WTC11 (cell line): ENCODE results near the gene ENO1. TPM values are rescaled to one million over a fixed set of nuclear protein-coding genes. Genes with fewer than 3 reads are reported as not detected.
A peak's percentile ranks its signal among the peaks of the same experiment; 100 is the strongest.

ENCODE experiments used
- ATAC-seq: fragments of 200-7000 bp; cut with Tn5 transposase; 2 replicates; pipeline ENCODE4 v1.10.0; 2021; ENCODE audit warnings: mild to moderate bottlenecking, moderate library complexity
- Bru-seq: library from RNA; stranded (reverse); fragments of 400-500 nt; gene quantifications from one replicate; lab custom pipeline; 2021; lab: Mats Ljungman, UMichigan
- CTCF ChIA-PET: fragments of 300-600 bp; sonication (Branson Sonifier 250); formaldehyde crosslinking; loops from one replicate; lab custom pipeline; 2021; ENCODE audit warnings: antibody characterized with exemption; lab: Charles Lee
- POLR2A ChIA-PET: fragments of 350-600 bp; sonication (Branson Sonifier 250); formaldehyde crosslinking; loops from one replicate; lab custom pipeline; 2021; ENCODE audit warnings: antibody characterized with exemption; lab: Charles Lee
- DNase-seq: peaks from one replicate; pipeline ENCODE4 v3.0.0; 2021; ENCODE audit warnings: low spot score
- H3K27ac Mint-ChIP-seq: 2 replicates; pipeline ENCODE4 v1.8.0; 2021; ENCODE audit warnings: mixed read lengths
- H3K27me3 Mint-ChIP-seq: 2 replicates; pipeline ENCODE4 v1.8.0; 2021; ENCODE audit warnings: low read depth, mild to moderate bottlenecking, moderate library complexity, mixed read lengths
- H3K36me3 Mint-ChIP-seq: 2 replicates; pipeline ENCODE4 v1.8.0; 2021; ENCODE audit warnings: mixed read lengths
- H3K4me1 Mint-ChIP-seq: 2 replicates; pipeline ENCODE4 v1.8.0; 2022; ENCODE audit warnings: mixed read lengths
- H3K4me3 Mint-ChIP-seq: 2 replicates; pipeline ENCODE4 v1.8.0; 2021; ENCODE audit warnings: mild to moderate bottlenecking, moderate library complexity, mixed read lengths
- H3K9me3 Mint-ChIP-seq: 2 replicates; pipeline ENCODE4 v1.8.0; 2021; ENCODE audit warnings: mixed read lengths
- ATF1 ChIP-seq: sonication (generic); formaldehyde crosslinking; IDR thresholded peaks from 2 replicates; pipeline ENCODE4 v1.8.1; 2023; ENCODE audit warnings: mild to moderate bottlenecking, moderate library complexity, missing genetic modification reagents
- FOXJ3 ChIP-seq: sonication (generic); formaldehyde crosslinking; IDR thresholded peaks from 2 replicates; pipeline ENCODE4 v1.9.0; 2021; ENCODE audit warnings: missing genetic modification reagents, mild to moderate bottlenecking, borderline replicate concordance
- HMGA2 ChIP-seq: fragments of 250-450 bp; sonication (Bioruptor Pico); IDR thresholded peaks from 2 replicates; pipeline ENCODE4 v1.4.0; 2021; ENCODE audit warnings: mild to moderate bottlenecking, moderate library complexity
- SMAD3 ChIP-seq: sonication (generic); formaldehyde crosslinking; IDR thresholded peaks from 2 replicates; pipeline ENCODE4 v1.8.0; 2022; ENCODE audit warnings: missing genetic modification reagents, mild to moderate bottlenecking, borderline replicate concordance
- SP1 ChIP-seq: sonication (generic); formaldehyde crosslinking; conservative IDR thresholded peaks from 2 replicates; pipeline ENCODE4 v1.8.1; 2022; ENCODE audit warnings: missing genetic modification reagents
- TEAD1 ChIP-seq: sonication (generic); formaldehyde crosslinking; IDR thresholded peaks from 2 replicates; pipeline ENCODE4 v1.8.0; 2022; ENCODE audit warnings: mild to moderate bottlenecking, missing genetic modification reagents
- ZNF138 ChIP-seq: sonication (generic); formaldehyde crosslinking; conservative IDR thresholded peaks from 2 replicates; pipeline ENCODE4 v1.8.1; 2022; ENCODE audit warnings: mild to moderate bottlenecking, moderate library complexity, missing genetic modification reagents
- ZNF219 ChIP-seq: sonication (generic); formaldehyde crosslinking; IDR thresholded peaks from 2 replicates; pipeline ENCODE4 v1.8.0; 2023; ENCODE audit warnings: missing genetic modification reagents, mild to moderate bottlenecking, borderline replicate concordance
- ZNF232 ChIP-seq: sonication (generic); formaldehyde crosslinking; IDR thresholded peaks from 2 replicates; pipeline ENCODE4 v1.8.0; 2022; ENCODE audit warnings: mild to moderate bottlenecking, missing genetic modification reagents
- long read RNA-seq, 3 experiments: library from RNA in 1 of 3; library from capped mRNA in 1 of 3; library from polyadenylated mRNA in 1 of 3; unstranded in 2 of 3; stranded (forward) in 1 of 3; transcript quantifications; one replicate each; pipeline ENCODE4 v2.0.0, GENCODE V29; 2021
- total RNA-seq: library from RNA; stranded (reverse); gene quantifications from 3 replicates; pipeline ENCODE4 v1.2.3, GENCODE V29; 2021
- TF ChIP-seq, protein P1 (sequence below): sonication (generic); formaldehyde crosslinking; IDR thresholded peaks from 2 replicates; pipeline ENCODE4 v1.8.0; 2022; ENCODE audit warnings: mild to moderate bottlenecking, missing genetic modification reagents
- TF ChIP-seq, protein P2 (sequence below): sonication (generic); formaldehyde crosslinking; IDR thresholded peaks from 2 replicates; pipeline ENCODE4 v1.8.0; 2022; ENCODE audit warnings: mild to moderate bottlenecking, missing genetic modification reagents
- TF ChIP-seq, protein P3 (sequence below): sonication (generic); formaldehyde crosslinking; IDR thresholded peaks from 2 replicates; pipeline ENCODE4 v1.8.1; 2022; ENCODE audit warnings: mild to moderate bottlenecking, moderate library complexity, missing genetic modification reagents
- TF ChIP-seq, protein P4 (sequence below): sonication (generic); formaldehyde crosslinking; IDR thresholded peaks from 2 replicates; pipeline ENCODE4 v1.8.1; 2023; ENCODE audit warnings: mild to moderate bottlenecking, missing genetic modification reagents, moderate library complexity
- TF ChIP-seq, protein P5 (sequence below): sonication (generic); formaldehyde crosslinking; IDR thresholded peaks from 2 replicates; pipeline ENCODE4 v1.8.1; 2023; ENCODE audit warnings: mild to moderate bottlenecking, missing genetic modification reagents
- TF ChIP-seq, protein P6 (sequence below): sonication (generic); formaldehyde crosslinking; IDR thresholded peaks from 2 replicates; pipeline ENCODE4 v1.8.0; 2023; ENCODE audit warnings: missing genetic modification reagents, mild to moderate bottlenecking, borderline replicate concordance
- TF ChIP-seq, protein P7 (sequence below): sonication (generic); formaldehyde crosslinking; IDR thresholded peaks from 2 replicates; pipeline ENCODE4 v1.8.0; 2023; ENCODE audit warnings: missing genetic modification reagents

The ENO1 gene
- total RNA-seq = 1,978 to 2,328 TPM (median 2,316 TPM) in 3 replicates
- percentile 98 among the genes with signal in this experiment for Bru-seq, nascent RNA
- long read RNA-seq, experiment 1, transcript ENO1-201 (12 exons, 1,781 nt) = major isoform, 7,704 of 8,377 reads
- long read RNA-seq, experiment 1, transcript ENO1-203 (9 exons, 2,548 nt) = minor isoform, 31 of 8,377 reads
- long read RNA-seq, experiment 1, partial matches to known transcripts = 447 of 8,377 reads
- long read RNA-seq, experiment 1, other reads (novel, unspliced or antisense) = 195 of 8,377 reads
- long read RNA-seq, experiment 2, transcript ENO1-203 (9 exons, 2,548 nt) = minor isoform, 45 of 3,827 reads
- long read RNA-seq, experiment 2, transcript ENO1-201 (12 exons, 1,781 nt) = major isoform, 2,532 of 3,827 reads
- long read RNA-seq, experiment 2, partial matches to known transcripts = 968 of 3,827 reads
- long read RNA-seq, experiment 2, other reads (novel, unspliced or antisense) = 277 of 3,827 reads
- long read RNA-seq, experiment 3, transcript ENO1-203 (9 exons, 2,548 nt) = minor isoform, 51 of 14,981 reads
- long read RNA-seq, experiment 3, transcript ENO1-201 (12 exons, 1,781 nt) = major isoform, 14,231 of 14,981 reads
- long read RNA-seq, experiment 3, partial matches to known transcripts = 280 of 14,981 reads
- long read RNA-seq, experiment 3, other reads (novel, unspliced or antisense) = 419 of 14,981 reads

DNA sequence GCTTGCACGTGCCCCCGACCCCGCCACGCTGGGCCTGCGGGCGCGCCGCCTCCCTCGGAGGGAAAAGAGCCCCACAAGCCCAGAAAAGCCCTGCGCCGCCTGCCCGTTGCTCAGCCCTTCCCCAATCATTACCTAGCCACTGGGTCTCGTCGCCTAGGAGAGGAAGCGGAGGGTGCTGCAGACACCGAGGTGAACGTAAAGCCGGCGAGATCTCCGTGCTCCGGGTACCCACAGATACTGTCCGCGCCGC, at the start of gene ENO1:
ENO1 (minus strand) TSS at position 239 of the 250 bp plus-strand sequence. CDS start 3,778 bp downstream, outside the sequence.
- peaks cover 50% of the 10 kb centered on the region for H3K4me1 Mint-ChIP-seq
- H3K36me3 Mint-ChIP-seq = peaks cover 44% of the 10 kb centered on the region
- ChIA-PET POLR2A (interaction anchor here (0.5 to 1.3 kb wide), 6 partner anchors 9 to 328 kb away, joined by 3 to 7 read pairs (median 4); no protein-coding TSS in a partner anchor), CTCF (interaction anchor here (0.6 to 3.5 kb wide), 12 partner anchors 9 to 470 kb away, joined by 3 to 32 read pairs (median 3); partner anchors contain the start of gene H6PD)
- H3K9me3 Mint-ChIP-seq = no peaks in the 10 kb centered on the region
- TF ChIP-seq, protein P1, sequence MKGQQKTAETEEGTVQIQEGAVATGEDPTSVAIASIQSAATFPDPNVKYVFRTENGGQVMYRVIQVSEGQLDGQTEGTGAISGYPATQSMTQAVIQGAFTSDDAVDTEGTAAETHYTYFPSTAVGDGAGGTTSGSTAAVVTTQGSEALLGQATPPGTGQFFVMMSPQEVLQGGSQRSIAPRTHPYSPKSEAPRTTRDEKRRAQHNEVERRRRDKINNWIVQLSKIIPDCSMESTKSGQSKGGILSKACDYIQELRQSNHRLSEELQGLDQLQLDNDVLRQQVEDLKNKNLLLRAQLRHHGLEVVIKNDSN (CRISPR knock-in tag) = peak; percentile 4; the same call in 1 of the 2 replicates
- TF ChIP-seq, protein P2, sequence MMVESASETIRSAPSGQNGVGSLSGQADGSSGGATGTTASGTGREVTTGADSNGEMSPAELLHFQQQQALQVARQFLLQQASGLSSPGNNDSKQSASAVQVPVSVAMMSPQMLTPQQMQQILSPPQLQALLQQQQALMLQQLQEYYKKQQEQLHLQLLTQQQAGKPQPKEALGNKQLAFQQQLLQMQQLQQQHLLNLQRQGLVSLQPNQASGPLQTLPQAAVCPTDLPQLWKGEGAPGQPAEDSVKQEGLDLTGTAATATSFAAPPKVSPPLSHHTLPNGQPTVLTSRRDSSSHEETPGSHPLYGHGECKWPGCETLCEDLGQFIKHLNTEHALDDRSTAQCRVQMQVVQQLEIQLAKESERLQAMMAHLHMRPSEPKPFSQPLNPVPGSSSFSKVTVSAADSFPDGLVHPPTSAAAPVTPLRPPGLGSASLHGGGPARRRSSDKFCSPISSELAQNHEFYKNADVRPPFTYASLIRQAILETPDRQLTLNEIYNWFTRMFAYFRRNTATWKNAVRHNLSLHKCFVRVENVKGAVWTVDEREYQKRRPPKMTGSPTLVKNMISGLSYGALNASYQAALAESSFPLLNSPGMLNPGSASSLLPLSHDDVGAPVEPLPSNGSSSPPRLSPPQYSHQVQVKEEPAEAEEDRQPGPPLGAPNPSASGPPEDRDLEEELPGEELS (CRISPR knock-in tag) = 0 out of 2 replicates have a peak, but pooled peaks have one; percentile 12
- TF ChIP-seq FOXJ3 (CRISPR knock-in tag) = no peak
- TF ChIP-seq ZNF138 (CRISPR knock-in tag) = no peak
- TF ChIP-seq, protein P3, sequence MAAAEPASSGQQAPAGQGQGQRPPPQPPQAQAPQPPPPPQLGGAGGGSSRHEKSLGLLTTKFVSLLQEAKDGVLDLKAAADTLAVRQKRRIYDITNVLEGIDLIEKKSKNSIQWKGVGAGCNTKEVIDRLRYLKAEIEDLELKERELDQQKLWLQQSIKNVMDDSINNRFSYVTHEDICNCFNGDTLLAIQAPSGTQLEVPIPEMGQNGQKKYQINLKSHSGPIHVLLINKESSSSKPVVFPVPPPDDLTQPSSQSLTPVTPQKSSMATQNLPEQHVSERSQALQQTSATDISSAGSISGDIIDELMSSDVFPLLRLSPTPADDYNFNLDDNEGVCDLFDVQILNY (CRISPR knock-in tag) = 0 out of 2 replicates have a peak, but pooled peaks have one; percentile 33
- TF ChIP-seq SMAD3 (CRISPR knock-in tag) = peak; percentile 66; the same call in 1 of the 2 replicates
- no peak for TF ChIP-seq SP1
- no peak for TF ChIP-seq TEAD1
- TF ChIP-seq ATF1 = 0 out of 2 replicates have a peak, but pooled peaks have one; percentile 25
- TF ChIP-seq ZNF232 = 0 out of 2 replicates have a peak, but pooled peaks have one; percentile 65
- H3K4me3 Mint-ChIP-seq = peak within 1 kb of the TSS; percentile 92
- H3K27ac Mint-ChIP-seq = peak within 1 kb of the TSS; percentile 92
- H3K27me3 Mint-ChIP-seq = peaks cover 14% of the 10 kb centered on the region
- ATAC-seq = no peak
- no peak for DNase-seq

DNA sequence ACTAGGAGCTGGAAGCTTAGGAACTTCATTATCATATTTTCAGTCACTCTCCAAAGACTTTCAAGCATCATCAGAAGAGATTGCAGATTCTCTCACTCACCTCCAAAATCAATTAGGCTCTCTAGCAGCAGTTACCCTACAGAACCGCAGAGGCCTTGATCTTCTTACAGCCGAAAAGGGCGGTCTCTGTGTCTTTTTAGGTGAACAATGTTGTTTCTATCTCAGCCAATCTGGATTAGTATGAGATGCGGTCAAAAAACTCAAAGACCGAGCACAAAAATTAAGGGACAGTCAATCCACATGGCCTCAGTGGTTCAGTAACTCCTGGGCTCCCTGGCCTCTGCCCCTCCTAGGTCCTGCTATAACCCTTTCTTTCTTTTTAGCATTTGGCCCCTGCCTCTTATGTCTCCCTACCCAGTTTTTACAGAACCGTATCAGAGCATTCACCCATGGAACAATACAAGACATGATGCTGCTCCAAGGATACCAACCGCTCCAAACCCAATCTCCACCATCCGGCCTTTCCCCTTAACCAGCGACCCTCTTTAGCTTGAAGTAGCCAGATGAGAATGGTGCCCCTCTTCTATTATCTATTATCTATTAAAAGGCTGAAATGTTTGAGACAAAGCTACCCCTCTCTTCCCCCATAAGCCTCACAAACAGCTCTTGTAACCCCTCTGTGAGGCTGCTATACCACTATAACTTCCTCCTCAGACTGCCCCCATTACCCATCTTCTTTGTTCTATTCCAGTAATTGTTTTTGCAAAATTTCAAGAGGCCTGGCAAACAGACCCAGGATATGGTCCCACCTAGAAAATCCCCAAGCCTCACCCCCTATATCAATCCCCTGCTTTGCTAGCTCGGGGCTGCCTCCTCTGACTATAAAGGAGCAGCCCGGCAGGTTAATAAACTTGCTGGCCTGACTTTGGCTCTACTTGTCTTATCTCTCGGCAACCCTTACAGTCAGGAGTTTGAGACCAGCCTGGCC, 48.5 kb upstream of the ENO1 start:
- Mint-ChIP-seq H3K9me3 (0 out of 2 replicates have a peak, but pooled peaks cover 3% of the 10 kb centered on the region), H3K27ac (no peak overlapping the region), H3K4me3 (no peak overlapping the region), H3K36me3 (no peaks in the 10 kb centered on the region), H3K27me3 (no peaks in the 10 kb centered on the region), H3K4me1 (no peaks in the 10 kb centered on the region)
- ATAC-seq (no peak), DNase-seq (no peak)
- ChIA-PET POLR2A (no interaction called here), CTCF (interaction anchor here (1.6 kb wide), 1 partner anchor 36 kb away, joined by 9 read pairs; no protein-coding TSS in a partner anchor)
- no peak for TF ChIP-seq ZNF138 (CRISPR knock-in tag)
- TF ChIP-seq, protein P4, sequence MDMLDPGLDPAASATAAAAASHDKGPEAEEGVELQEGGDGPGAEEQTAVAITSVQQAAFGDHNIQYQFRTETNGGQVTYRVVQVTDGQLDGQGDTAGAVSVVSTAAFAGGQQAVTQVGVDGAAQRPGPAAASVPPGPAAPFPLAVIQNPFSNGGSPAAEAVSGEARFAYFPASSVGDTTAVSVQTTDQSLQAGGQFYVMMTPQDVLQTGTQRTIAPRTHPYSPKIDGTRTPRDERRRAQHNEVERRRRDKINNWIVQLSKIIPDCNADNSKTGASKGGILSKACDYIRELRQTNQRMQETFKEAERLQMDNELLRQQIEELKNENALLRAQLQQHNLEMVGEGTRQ (CRISPR knock-in tag) = no peak
- TF ChIP-seq, protein P5, sequence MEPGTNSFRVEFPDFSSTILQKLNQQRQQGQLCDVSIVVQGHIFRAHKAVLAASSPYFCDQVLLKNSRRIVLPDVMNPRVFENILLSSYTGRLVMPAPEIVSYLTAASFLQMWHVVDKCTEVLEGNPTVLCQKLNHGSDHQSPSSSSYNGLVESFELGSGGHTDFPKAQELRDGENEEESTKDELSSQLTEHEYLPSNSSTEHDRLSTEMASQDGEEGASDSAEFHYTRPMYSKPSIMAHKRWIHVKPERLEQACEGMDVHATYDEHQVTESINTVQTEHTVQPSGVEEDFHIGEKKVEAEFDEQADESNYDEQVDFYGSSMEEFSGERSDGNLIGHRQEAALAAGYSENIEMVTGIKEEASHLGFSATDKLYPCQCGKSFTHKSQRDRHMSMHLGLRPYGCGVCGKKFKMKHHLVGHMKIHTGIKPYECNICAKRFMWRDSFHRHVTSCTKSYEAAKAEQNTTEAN (CRISPR knock-in tag) = no peak
- no peak for TF ChIP-seq HMGA2 (CRISPR knock-in tag)
- TF ChIP-seq, protein P6, sequence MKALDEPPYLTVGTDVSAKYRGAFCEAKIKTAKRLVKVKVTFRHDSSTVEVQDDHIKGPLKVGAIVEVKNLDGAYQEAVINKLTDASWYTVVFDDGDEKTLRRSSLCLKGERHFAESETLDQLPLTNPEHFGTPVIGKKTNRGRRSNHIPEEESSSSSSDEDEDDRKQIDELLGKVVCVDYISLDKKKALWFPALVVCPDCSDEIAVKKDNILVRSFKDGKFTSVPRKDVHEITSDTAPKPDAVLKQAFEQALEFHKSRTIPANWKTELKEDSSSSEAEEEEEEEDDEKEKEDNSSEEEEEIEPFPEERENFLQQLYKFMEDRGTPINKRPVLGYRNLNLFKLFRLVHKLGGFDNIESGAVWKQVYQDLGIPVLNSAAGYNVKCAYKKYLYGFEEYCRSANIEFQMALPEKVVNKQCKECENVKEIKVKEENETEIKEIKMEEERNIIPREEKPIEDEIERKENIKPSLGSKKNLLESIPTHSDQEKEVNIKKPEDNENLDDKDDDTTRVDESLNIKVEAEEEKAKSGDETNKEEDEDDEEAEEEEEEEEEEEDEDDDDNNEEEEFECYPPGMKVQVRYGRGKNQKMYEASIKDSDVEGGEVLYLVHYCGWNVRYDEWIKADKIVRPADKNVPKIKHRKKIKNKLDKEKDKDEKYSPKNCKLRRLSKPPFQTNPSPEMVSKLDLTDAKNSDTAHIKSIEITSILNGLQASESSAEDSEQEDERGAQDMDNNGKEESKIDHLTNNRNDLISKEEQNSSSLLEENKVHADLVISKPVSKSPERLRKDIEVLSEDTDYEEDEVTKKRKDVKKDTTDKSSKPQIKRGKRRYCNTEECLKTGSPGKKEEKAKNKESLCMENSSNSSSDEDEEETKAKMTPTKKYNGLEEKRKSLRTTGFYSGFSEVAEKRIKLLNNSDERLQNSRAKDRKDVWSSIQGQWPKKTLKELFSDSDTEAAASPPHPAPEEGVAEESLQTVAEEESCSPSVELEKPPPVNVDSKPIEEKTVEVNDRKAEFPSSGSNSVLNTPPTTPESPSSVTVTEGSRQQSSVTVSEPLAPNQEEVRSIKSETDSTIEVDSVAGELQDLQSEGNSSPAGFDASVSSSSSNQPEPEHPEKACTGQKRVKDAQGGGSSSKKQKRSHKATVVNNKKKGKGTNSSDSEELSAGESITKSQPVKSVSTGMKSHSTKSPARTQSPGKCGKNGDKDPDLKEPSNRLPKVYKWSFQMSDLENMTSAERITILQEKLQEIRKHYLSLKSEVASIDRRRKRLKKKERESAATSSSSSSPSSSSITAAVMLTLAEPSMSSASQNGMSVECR (CRISPR knock-in tag) = no peak
- TF ChIP-seq, protein P7, sequence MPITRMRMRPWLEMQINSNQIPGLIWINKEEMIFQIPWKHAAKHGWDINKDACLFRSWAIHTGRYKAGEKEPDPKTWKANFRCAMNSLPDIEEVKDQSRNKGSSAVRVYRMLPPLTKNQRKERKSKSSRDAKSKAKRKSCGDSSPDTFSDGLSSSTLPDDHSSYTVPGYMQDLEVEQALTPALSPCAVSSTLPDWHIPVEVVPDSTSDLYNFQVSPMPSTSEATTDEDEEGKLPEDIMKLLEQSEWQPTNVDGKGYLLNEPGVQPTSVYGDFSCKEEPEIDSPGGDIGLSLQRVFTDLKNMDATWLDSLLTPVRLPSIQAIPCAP (CRISPR knock-in tag) = no peak
- TF ChIP-seq ZNF219 (CRISPR knock-in tag) = no peak
